Measurements from ENCODE around the gene PSMB7.
"Not testable (repeated sequence)": the region's sequence is repeated elsewhere in the genome, so short reads cannot be mapped to it uniquely, and the experiment has no call there.

PSMB7 gene

GRCh38 chr9:124442826-124443225 is 27.6 kb upstream of the PSMB7 start:
- DNase-seq = no peak

GRCh38 chr9:124442379-124442778 is 27.1 kb upstream of the PSMB7 start:
- DNase-seq = no peak

GRCh38 chr9:124441291-124441690 is 26.0 kb upstream of the PSMB7 start:
- DNase-seq = no peak

GRCh38 chr9:124440786-124441185 is 25.5 kb upstream of the PSMB7 start:
- DNase-seq = no peak

- DNase-seq = no peak
These were observed 24.5 kb upstream of the PSMB7 start for GRCh38 chr9:124439686-124440243.

GRCh38 chr9:124439086-124439485 is 23.8 kb upstream of the PSMB7 start:
- no peak for DNase-seq

- no peak for DNase-seq
These were observed 22.8 kb upstream of the PSMB7 start for GRCh38 chr9:124438091-124438490.

GRCh38 chr9:124437086-124437485 is 21.8 kb upstream of the PSMB7 start:
- DNase-seq = peak; percentile 13

- no peak for DNase-seq
These were observed 21.1 kb upstream of the PSMB7 start for GRCh38 chr9:124436320-124436719.

GRCh38 chr9:124429530-124429867 is 14.3 kb upstream of the PSMB7 start:
- no peak for DNase-seq

- peak; percentile 85 for DNase-seq
These were observed 13.7 kb upstream of the PSMB7 start for GRCh38 chr9:124428751-124429529.

- no peak for DNase-seq
These were observed 12.0 kb upstream of the PSMB7 start for GRCh38 chr9:124427281-124427680.

GRCh38 chr9:124426361-124426760 is 11.1 kb upstream of the PSMB7 start:
- DNase-seq = no peak

- not testable (repeated sequence) for DNase-seq
These were observed 10.5 kb upstream of the PSMB7 start for GRCh38 chr9:124425733-124426132.

- DNase-seq = no peak
These were observed 8.3 kb upstream of the PSMB7 start for GRCh38 chr9:124423591-124423990.

- DNase-seq = no peak
These were observed 7.9 kb upstream of the PSMB7 start for GRCh38 chr9:124423155-124423554.

- DNase-seq = peak; percentile 59
These were observed 5.8 kb upstream of the PSMB7 start for GRCh38 chr9:124420991-124421543.

- no peak for DNase-seq
These were observed 4.7 kb upstream of the PSMB7 start for GRCh38 chr9:124419832-124420489.

- peak; percentile 37 for DNase-seq
These were observed 726 bp upstream of the PSMB7 start for GRCh38 chr9:124415852-124416484.

- peak; percentile 24 for DNase-seq
These were observed 630 bp downstream of the PSMB7 start for GRCh38 chr9:124414612-124415011.

- DNase-seq = no peak
These were observed 3.0 kb downstream of the PSMB7 start for GRCh38 chr9:124412228-124412575.

GRCh38 chr9:124411514-124412227 is 3.6 kb downstream of the PSMB7 start:
- no peak for DNase-seq

GRCh38 chr9:124410321-124410913 is 4.8 kb downstream of the PSMB7 start:
- no peak for DNase-seq
